ENCODE data around the gene NQO2.

- TF ChIP-seq CTCF (IDR thresholded peaks at IDR 0.05; ENCODE audit: low read length) = no peak
- TF ChIP-seq EZH2 (IDR thresholded peaks at IDR 0.05; ENCODE audit: borderline replicate concordance, low read length) = no peak
Measured at GRCh38 chr6:3022765-3023662, 23.3 kb downstream of the NQO2 start.
